D721Med (cell line): ENCODE measurements around the gene ADARB2.

ENCODE experiments used
- DNase-seq: peaks from one replicate; pipeline ENCODE4 v3.0.0; 2011; ENCODE audit warnings: low spot score; ENCODE audit not compliant: insufficient read length
- FAIRE-seq: peaks from 2 replicates; lab custom pipeline; 2011; peaks lifted over from hg19 to GRCh38; lab: Jason Lieb, UNC
- TF ChIP-seq, protein P1 (sequence below): IDR thresholded peaks from 2 replicates; pipeline ENCODE4 v1.5.1; 2012; ENCODE audit warnings: mild to moderate bottlenecking, control low read depth; ENCODE audit not compliant: insufficient read depth; ENCODE audit errors: missing control alignments

ADARB2 gene

DNA sequence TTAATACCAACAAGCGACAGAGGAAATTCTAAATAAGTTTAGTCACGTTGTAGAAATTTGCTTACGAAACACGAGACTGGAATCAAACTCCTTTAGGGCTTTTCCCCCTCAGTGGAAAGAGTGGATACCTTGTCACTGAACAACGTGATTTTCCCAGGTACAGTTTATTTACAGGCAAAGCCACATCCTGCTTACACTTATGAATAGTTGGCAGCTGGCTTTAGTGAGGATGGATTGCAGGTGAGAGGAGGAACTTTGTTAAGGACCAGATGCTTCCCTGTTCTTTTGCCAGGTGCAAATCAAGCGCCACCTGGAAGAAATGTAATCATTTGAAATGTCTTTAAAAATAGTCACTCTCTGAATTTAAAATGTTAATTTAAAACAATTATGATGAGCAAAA lies 282.4 kb downstream of the ADARB2 start:
- no peak for FAIRE-seq

DNA sequence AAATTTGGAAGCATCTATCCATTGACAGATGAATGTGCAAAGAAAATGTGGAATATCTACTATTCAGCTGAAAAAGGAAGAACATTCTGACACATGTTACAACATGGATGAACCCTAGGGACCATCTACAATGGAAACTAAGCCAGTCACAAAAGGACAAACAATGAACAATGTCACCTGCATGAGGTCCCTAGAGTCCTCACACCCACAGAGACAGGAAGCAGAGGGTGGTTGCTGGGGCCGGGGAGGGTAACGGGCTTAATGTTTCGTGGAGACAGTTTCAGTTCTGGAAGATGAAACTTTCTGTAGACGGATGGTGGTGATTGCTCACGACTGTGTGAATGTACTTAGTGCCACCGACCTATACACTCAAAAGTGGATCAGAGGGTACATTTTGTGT lies 282.9 kb downstream of the ADARB2 start:
- TF ChIP-seq, protein P1, sequence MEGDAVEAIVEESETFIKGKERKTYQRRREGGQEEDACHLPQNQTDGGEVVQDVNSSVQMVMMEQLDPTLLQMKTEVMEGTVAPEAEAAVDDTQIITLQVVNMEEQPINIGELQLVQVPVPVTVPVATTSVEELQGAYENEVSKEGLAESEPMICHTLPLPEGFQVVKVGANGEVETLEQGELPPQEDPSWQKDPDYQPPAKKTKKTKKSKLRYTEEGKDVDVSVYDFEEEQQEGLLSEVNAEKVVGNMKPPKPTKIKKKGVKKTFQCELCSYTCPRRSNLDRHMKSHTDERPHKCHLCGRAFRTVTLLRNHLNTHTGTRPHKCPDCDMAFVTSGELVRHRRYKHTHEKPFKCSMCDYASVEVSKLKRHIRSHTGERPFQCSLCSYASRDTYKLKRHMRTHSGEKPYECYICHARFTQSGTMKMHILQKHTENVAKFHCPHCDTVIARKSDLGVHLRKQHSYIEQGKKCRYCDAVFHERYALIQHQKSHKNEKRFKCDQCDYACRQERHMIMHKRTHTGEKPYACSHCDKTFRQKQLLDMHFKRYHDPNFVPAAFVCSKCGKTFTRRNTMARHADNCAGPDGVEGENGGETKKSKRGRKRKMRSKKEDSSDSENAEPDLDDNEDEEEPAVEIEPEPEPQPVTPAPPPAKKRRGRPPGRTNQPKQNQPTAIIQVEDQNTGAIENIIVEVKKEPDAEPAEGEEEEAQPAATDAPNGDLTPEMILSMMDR = no peak
- FAIRE-seq (no peak), DNase-seq (no peak)

More for the DNA sequence above, 282.4 kb downstream of the ADARB2 start:
- no peak for DNase-seq
- TF ChIP-seq, protein P1 = no peak

DNA sequence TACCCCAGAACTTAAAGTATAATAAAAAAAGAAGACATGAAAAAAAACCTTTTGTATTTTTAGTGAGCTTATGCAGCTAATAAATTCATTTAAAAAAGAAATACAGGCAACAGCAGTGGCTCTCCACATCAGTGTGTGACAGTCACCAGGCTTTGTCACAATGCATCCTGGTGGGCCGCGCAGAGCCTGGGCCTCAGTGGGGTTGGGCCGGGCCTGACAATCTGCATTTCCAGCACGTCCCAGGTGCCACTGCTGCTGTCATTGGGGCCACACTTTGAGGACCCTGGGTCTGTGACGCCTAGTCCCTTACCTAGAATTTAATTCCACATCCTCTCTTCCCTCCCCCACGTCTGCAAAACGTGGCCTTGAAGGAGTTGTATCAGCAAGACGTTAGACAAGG lies 284.5 kb downstream of the ADARB2 start:
- FAIRE-seq (no peak), DNase-seq (no peak)
- TF ChIP-seq, protein P1 = no peak

DNA sequence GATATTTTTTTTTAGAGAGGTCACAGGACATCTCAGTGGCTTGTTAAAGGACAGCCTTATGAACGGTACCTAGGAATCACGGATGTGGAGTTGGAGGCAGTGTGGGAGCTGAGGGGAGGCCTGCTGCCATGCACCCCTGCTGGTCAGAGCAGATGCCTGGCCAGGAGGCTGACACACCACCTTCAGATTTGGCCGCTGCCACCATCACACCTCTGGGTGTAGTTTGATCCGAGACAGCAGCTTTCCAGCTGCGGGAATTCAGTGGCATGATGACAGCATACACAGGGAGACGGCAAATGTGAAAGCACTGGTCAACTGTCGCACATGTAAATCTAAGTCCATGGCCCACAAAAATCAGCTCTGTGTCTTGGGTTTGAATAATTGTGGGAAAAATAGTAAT lies 285.4 kb downstream of the ADARB2 start:
- FAIRE-seq = no peak
- DNase-seq = no peak
- TF ChIP-seq, protein P1 = no peak

DNA sequence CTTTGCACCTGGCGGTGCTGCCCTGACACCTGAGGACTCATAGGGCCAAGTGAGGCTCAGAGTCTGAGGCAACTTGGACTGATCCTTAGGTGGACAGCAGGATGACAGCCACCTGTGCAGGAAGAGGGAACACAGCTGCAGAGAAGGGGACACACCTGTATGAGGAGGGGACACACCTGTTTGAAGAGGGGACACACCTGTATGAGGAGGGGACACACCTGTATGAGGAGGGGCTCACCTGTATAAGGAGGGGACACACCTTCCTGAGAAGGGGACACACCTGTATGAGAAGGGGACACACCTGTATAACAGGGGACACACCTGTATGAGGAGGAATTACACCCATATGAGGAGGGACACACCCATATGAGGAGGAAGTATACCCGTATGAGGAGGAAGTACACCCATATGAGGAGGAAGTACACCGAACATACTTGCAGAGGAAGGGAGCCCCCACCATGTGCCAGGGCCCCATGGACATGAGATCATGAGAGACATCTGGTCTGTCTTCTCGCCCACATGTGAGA lies 285.9 kb downstream of the ADARB2 start:
- FAIRE-seq (no peak), DNase-seq (no peak)
- TF ChIP-seq, protein P1 = no peak

DNA sequence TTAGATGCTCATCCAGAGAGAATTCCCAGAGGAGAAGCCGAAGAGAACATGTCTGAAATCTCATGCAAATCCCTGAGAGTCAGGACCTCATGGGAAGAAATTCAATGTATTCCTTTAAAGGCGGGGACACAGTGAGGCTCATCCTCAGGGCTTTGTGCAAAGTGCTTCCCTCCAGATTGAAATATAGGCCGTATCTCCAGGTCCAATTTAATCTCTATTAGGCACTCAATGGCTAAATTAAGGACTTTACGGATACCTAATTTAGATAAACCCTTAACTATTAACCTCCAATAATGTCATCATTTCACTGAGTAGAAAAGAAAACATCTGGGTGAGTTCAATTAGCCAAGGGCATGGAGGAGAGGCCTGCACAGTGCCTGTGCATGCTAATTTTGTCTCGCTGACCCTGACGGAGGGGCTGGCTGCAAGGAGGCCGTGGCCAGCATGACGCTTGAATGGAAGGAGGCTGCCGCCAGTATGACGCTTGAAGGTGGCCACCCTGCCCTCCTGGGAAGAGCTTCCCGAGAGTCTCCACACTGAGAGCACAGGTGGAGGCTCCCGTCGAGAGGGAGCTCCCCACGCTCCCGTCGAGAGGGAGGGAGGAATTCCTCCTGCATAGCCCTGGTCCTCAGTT lies 287.6 kb downstream of the ADARB2 start:
- TF ChIP-seq, protein P1 = no peak
- DNase-seq (no peak), FAIRE-seq (no peak)

DNA sequence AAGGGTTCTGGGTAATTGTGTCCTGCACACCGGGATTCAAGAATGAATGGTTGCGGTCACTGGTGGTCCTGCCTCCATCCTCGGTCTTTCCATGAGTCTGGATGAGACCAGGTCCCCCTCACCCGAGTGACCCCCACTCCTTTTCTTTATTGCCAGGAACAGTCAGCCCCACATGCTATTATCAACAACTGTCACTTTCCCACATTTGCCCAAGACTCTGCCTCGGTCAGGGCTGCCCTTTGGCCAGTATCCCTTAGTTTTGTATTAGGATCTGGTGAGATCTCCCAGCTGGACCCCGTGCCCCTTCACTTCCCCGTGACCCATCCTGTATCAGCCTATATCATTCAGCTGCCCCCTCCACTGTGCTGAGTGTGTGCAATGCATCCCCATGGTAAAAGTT lies 288.3 kb downstream of the ADARB2 start:
- no peak for FAIRE-seq
- DNase-seq = no peak
- TF ChIP-seq, protein P1 = no peak
